Lower leg skin (tissue), 3 donors: ENCODE measurements around the gene DHRSX.

Experiments
- CTCF ChIP-seq, 3 donors: fragments of 450-650 bp; IDR thresholded peaks; one replicate each; pipeline ENCODE4 v1.5.1; 2016; ENCODE audit warnings: antibody characterized with exemption in 3 of 3, mild to moderate bottlenecking in 3 of 3, moderate library complexity in 2 of 3
- POLR2A ChIP-seq, 2 donors: fragments of 450-650 bp; IDR thresholded peaks; one replicate each; pipeline ENCODE4 v1.6.1; 2016 to 2017; ENCODE audit warnings: antibody characterized with exemption in 2 of 2, mild to moderate bottlenecking in 1 of 2, moderate library complexity in 1 of 2

GRCh38 chrX:2489446-2490445 lies 11.0 kb downstream of the DHRSX start:
- no peak for TF ChIP-seq CTCF (IDR thresholded peaks at IDR 0.05)
- no peak for TF ChIP-seq POLR2A (IDR thresholded peaks at IDR 0.05)
